Right lung (tissue), 5 donors: ENCODE data around the gene GPC5. TPM values are rescaled to one million over a fixed set of nuclear protein-coding genes. Genes with fewer than 3 reads are reported as not detected.
"Not testable (repeated sequence)": the region's sequence is repeated elsewhere in the genome, so short reads cannot be mapped to it uniquely, and the experiment has no call there.

Experiments used
- DNase-seq, 2 donors: peaks; one replicate each; pipeline ENCODE4 v3.0.0-alpha.2; 2013
- polyA plus RNA-seq, 5 donors: library from polyadenylated mRNA; unstranded; fragments of 120-200 nt; gene quantifications; one replicate each; pipeline versions ENCODE4 v1.2.1 to v1.2.3, GENCODE V29; 2013; ENCODE audit warnings: inconsistent platforms in 1 of 5, low replicate concordance in 1 of 5; ENCODE audit not compliant: insufficient read length in 5 of 5, insufficient read depth in 1 of 5

GPC5 gene
- polyA plus RNA-seq, 5 donors = 9.2 to 17.3 (median 14.9) TPM

DNA sequence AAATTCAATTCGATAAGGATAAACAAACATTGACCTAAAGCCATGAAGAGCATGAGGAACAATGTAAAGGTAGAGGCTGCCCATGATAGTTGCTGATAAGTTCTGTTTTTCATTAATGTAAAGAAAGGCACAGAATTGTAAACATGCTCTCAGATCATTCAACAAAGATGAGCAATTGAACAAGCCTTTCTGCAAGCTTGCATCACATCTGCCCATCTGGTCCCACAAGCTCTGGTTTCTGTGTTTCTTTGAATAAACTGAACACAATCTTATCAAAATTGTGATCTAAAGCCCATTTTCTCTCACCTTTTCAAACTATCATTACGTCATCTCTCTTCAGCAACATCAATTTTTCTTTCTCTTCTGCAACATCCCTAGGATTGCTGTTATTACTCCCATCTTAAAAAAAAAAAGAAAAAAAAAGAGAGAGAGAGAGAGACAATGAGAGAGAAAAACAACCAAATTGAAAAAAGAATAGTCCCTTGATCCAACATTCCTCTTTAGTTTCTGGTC lies 1340.9 kb downstream of the GPC5 start:
- no peak for DNase-seq

DNA sequence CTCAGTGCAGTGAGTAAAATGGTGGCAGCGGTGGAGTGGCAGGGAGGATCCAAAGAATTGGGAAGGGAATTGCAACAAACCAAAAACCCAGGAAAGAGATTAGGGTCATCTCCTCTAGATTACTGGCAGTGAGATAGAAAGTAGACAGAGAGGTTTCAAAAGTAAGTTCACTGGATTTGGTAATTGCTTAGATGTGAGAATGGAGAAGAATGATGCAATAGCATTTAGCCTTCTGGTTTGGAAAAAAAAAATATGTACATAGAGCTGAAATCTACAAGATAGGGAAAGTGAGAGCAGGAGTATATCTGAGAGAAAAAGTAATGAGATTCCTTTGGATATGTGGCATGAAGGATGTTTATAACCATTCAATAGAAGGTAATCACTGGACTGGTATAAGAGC lies 1345.6 kb downstream of the GPC5 start:
- no peak for DNase-seq

DNA sequence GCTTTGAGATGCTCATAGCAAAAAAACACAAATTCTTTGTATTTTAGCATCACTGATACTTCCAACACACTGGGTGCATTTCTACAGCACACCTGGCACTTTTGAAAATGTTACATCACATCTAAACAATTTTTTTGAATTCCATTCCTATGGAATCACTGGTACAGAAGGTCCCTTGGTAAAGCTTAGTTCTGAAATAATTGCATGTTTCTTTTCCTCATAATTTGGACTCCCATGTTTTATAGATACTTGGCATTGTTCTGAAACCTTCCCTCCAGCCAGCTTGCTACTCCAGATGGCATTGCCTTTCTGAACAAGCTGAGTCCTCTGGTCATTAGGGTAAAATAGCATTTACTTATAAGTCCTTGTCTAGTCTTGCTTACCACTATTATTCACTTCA lies 1346.8 kb downstream of the GPC5 start:
- DNase-seq = no peak

DNA sequence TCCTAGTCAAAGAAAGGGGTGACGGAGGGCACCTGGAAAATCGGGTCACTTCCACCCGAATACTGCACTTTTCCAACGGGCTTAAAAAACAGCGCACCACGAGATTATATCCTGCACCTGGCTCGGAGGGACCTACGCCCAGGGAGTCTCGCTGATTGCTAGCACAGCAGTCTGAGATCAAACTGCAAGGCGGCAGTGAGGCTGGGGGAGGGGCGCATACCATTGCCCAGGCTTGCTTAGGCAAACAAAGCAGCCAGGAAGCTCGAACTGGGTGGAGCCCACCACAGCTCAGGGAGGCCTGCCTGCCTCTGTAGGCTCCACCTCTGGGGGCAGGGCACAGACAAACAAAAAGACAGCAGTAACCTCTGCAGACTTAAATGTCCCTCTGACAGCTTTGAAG lies 1354.3 kb downstream of the GPC5 start:
- not testable (repeated sequence) for DNase-seq

DNA sequence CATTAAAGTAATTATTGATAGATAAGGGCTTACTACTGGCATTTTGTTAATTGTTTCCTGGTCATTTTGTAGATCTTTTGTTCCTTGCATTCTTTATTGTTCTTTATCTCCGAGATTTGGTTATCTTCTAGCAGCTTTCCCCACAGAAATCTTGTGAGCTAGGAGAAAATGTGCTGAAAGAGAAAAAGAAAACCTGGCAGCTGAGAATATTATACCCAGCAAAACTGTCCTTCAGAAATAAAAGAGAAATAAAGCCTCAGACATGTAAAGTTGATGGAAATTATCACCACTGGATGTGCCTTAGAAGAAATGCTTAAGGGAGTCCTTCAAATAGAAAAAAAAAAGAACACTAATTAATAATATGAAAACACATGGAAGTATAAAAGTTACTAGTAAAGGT lies 1363.3 kb downstream of the GPC5 start:
- DNase-seq = no peak

DNA sequence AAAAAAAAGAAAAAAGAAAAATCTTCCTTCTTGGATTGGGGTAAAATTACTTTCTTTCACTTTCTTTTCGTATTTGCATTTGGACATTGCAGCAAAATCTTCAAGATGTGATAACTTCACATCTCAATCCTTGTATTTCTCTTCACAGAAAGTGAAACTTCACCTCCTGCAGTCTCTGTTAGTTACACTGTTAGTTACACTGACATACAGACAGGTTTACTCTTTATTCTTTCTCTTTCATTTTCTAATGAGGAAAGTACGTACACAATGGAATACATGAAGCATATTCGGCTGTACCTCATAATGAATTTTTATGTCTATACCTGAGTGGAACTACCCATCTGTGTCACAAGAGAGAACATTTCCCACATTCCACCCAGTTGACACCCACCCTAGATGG lies 1369.0 kb downstream of the GPC5 start:
- DNase-seq = no peak

DNA sequence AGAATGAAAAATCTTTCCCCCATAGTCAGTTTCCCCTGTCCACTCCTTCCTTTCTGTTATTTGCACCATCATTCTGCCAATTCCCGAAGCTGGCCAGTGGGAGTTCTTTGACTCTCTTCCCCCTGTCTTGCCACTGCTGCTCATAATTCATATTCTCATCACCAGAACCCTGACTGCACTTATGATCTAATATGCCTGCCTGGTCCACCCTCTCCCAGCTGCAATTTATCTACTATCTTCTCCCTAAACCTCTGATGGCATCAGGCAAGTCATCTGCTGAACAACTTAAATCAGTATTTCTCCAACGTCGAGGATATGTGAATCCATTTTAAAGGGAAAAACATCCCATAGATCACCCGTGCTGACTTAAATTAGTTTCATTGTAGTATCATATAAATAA lies 1370.2 kb downstream of the GPC5 start:
- DNase-seq = no peak

DNA sequence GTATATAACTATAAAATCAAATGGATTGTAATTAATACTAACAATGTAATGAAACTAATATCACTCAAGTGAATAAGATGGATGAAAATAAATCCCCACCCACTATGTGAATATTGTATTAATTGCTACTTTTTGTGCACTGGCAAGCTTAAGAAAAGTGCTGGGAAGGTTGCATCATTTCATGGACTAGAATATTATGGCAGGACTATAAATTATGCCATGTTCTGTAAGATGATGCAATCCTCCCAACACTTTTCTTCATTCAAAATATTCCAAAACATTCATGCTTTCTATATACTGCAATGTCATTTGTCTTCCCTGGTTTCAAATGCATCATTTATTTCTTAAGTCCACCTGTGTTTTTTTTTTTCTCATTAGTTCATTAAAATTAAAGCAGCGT lies 1370.6 kb downstream of the GPC5 start:
- no peak for DNase-seq

DNA sequence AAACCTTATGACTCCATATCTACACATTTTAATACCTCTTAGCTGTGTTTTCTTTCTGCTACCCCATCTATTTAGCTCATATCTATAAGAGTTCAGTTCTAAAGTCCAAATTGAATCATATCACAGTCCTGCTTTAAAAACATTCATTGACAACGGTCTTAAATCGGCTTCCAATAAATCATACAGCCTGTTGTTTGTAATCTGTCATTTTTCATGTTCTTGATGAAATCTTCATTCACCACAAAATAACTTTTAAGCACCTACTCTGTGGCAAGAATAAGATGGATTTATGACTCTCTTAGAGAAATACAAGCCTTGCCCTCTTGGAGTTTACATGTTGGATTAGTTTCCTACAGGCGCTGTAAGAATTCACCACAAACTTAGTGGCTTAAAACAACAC lies 1377.2 kb downstream of the GPC5 start:
- no peak for DNase-seq

DNA sequence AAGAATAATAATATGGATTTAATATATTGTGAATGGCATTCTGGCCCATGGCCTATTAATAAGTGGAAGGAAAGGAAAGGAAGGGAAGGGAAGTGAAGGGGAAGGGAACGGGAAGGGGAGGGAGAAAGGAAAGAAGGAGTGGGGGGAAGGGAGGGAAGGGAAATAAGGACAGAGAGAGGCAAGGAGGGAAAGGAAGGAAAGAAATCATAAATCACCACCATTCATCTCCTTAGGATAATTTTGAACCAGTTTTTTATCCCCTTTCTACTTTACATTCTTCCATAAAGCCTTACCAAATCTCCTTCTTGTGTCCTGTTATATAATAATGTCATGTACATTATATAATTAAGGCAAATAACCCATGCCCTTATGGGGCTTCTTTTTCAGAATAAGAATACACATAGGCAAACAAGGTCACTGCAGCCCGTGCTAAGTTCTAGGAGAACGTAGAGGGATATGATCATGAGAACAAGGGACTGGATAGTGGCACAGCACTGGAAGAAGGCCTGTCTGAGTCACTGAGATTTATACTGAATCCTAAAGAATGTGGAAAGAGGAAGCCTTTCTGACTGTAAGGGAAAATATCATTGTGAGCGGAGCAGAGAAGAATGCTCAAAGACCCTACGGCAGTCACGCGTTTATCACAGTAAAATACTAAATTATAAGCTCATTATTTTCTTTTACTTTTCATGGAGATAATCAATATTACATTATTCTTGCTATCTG lies 1383.7 kb downstream of the GPC5 start:
- DNase-seq = no peak

DNA sequence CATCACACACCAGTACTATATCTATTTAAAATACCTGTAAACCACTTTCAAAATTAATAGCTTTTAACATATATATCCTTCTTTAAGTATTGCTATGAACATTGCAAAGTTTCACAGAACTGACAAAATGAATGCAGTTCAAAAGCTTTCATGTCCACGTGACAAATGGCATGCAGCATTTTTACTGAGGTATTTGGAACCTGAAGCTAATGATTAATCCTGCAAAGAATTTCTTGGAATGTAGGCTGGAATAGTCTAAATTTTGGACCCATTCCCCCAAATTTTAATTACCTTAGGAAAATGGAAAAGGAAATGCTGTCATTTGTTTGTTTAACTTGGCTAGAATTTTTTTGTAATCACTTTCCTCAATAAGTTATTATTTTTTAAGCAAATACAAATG lies 1404.4 kb downstream of the GPC5 start:
- no peak for DNase-seq

DNA sequence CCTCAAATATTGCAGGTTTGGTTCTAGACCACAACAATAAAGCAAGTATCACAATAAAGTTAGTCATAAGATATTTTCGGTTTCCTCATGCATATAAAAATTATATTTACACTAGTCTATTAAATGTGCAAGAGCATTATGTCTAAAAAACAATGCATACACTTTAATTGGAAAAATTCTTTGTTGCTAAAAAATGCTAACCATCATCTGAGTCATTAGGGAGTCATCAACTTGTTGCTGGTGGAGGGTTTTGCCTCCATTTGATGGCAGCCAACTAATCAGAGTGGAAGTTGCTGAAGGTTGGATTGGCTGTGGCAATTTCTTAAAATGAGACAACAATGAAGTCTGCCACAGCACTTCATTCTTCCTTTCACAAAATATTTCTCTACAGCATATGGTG lies 1405.9 kb downstream of the GPC5 start:
- DNase-seq = no peak

DNA sequence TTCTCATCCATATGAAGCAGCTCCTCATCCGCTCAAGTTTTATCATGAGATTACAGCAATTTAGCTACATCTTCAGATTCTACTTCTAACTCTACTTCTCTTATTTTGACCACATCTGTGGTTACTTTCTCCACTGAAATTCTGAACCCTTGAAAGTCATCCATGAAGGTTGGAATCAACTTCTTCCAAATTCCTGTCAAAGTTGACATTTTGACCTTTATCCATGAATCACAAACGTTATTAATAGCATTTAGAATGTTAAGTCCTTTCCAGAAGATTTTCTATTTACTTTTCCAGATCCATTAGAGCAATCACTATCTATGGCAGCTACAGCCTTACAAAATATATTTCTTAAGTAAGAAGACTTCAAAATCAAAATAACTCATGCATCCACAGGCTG lies 1406.5 kb downstream of the GPC5 start:
- DNase-seq = no peak

DNA sequence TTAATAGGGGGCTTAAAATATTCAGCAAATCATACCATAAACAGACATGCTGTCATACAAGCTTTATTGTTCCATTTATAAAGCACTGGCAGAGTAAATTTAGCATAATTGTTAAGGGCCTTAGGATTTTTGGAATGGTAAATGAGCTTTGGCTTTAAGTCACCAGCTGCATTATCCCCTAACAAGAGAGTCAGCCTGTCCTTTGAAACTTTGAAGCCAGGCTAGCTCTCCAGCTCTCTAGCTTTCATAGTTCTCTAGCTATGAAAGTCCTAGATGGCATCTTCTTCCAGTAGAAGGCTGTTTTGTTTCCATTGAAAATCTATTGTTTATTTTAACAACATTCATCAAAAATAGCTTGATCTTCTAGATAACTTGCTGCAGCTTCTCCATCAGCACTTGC lies 1407.3 kb downstream of the GPC5 start:
- DNase-seq = no peak

DNA sequence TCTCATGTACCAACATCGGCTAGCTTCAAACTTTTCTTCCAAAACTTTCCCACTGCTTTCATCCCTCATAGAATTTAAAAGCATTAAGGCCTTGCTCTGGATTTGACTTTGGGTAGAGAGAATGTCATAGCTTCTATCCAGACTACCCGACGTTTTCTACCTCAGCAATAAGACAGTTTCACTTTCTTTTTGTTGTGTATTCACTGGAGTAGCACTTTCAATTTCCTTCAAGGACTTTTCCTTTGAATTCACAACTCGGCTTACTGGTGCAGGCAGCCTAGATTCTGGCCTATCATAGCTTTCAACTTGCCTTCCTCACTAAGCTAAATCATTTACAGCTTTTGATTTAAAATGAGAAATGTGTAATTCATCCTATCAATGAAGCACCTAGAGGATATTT lies 1407.8 kb downstream of the GPC5 start:
- DNase-seq = peak in 1 of 2 donors; percentile 26

DNA sequence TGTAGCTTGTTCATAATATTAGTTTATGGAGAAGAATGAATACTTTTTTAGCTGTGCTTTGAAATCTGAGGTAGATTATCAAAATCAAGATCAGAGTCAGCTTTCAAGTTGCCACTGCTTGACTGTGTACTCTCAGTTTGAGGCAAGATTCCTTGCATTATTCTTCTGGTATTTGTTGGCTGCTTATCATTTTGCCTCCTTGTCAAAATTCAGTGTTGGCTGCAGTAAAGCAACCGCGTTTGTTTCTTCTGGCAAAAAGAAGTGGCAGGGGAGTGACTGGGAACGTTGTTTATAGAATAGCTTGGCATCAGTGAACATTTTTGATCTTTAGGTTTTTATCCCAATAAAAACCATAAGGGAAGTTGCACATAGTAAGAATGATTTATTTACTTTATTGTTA lies 1408.9 kb downstream of the GPC5 start:
- no peak for DNase-seq

DNA sequence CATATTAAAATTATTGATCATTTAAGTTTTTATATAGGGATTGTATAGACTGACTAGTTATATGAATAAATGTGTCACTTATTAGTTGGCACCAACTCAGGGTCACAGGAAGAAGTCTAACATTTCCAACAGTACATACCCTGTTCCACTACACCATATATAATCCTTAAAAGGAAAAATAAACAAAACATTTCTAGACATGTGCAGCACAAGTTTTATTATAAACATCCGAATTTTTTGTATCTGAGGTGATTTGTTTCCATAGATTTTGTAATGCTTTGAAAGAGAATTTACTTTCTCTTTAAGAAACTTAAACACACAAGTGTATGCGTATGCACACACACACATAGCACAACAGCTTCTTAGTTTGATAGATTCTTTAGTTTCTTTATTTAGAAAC lies 1409.5 kb downstream of the GPC5 start:
- no peak for DNase-seq

DNA sequence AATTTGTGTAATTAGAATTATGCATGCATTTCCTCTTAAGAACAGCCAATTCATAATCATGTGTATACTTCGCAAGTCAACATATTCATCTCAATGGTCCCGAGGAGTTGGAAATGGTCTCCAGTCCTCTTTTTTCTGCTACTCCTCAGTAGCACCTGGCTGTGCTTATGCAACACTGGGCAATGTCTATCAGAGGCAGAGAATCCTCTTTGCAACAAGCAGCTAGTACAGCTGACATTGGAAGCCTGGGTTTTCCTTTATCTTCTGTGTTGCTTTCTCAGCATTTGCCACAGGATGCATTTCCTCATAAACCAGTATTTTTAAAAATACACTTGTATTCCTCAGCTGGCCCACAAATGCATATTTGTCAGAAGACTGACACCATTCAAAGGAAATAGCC lies 1422.9 kb downstream of the GPC5 start:
- no peak for DNase-seq

DNA sequence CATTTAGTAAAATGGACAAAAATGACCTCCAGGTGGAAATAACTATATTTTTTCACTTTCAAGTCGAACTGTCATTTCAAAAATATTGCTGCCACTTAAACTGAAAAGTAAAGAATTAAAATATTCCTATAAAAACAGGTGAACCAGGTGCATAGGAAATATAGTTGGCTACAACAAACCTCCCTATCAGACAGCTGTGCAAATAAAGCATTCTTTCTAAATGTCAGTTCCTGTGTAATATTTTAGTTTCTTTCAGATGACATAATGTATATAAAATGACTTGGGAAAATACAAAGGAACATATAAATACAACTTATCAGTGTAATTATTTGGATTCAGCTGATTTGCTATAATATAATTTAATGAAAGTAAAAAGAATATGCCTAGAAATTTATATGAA lies 1424.6 kb downstream of the GPC5 start:
- DNase-seq = no peak

DNA sequence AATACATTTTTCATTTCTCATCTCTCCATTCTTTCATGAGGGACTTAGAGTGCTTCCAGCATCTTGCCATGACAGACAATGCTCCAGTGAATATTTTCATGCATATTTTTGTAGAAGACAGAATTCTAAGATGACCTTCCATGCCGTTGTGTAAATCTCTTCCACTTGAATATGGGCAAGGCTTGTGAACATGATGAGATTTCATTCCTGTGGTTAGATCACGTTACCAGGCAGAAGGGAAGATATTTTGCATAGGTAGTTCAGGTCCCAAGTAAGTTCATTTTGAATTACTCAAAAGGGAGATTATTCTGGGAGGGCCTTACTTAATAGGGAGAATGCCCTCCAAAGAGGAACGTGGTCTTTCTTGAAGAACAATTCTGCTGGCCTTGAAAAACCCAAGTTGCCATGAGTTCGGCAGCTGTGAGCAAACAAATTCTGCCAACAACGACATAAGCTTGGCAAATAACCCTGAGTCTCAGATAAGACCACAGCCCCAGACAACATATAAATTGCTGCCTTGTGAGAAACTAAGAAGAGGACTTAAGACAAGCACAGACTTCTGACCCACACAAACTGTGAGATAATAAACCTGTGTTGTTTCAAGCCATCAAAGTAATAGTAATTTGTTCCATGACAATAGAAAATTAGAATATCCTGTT lies 1427.6 kb downstream of the GPC5 start:
- no peak for DNase-seq

DNA sequence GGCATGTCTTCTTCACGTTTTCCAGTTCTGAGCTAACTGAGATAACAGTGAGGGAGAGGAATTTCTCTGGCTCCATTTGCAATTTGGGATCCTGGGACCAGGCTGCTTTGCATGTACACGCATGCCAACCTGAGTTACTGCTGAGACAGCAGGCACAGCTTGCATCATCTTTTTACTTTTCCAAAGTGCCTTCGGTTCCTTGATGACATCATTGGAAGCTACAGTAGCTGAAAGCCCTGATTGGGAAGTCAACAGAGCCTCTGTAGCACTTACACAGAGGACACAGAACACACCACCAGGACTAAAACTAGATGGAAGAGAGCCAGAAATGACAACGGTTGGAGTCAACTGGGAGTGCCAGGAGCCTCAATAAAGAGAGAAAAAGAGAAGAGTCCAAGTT lies 1429.1 kb downstream of the GPC5 start:
- no peak for DNase-seq

DNA sequence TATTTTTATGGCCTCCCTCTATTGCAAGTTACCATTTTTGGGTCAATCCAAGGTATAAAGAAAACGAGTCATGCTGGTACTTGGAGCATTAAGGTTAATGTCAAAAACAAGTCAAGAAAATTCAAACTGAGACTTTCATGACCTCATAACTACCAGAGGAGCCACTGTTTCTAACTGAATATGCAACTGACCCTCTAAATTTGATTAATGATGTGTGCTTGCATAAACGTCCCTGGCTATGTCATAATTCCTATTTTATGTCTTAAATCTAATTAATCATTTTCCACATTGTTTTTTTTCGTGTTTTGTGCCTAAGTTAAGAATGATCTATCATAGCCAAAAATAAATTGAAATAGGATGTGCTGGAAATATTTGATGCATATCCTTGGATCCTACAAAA lies 1431.5 kb downstream of the GPC5 start:
- DNase-seq = no peak

DNA sequence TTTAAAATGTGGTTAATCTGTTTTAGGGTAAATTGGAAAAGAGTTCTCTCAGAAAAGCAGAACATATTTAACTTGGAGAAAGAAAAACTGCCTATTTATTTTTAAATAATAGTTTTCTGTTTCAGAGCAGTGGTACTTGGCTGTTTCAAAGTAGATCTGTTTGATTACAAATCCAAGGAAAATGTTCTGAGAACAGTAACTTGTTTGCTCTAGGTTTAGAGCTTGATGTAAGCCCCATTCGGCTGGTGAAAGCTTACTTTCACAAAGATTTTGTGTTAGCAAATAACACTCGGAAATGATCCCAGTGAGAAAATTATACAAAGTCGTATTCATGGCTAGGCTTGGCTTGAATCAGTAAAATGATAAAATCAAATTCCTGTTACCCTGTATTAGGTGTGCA lies 1432.4 kb downstream of the GPC5 start:
- DNase-seq = no peak

DNA sequence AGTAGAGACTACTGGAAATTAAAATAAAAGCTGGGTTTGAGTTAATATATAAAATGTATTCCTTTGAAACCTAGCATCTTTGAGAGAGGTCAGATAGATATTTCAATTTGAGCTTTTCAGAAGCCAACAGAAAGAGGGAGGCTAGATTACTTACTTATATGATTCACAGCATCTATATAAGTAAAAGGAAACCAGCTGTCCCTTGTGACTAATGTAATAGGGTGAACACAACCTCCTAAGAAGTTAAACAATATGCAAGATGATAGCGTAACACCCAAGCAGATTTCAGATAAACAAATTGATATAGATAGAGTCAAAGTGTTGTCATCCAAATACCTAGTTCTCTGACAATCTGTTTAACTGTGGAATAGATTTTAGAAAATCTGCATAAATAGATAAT lies 1434.7 kb downstream of the GPC5 start:
- no peak for DNase-seq
